Mesendoderm (in vitro differentiated cells): ENCODE data around the gene DNAJC25. TPM values are rescaled to one million over a fixed set of nuclear protein-coding genes. Genes with fewer than 3 reads are reported as not detected.

ENCODE experiments used
- DNase-seq: peaks from one replicate; pipeline ENCODE4 v3.0.0; 2013
- H2AK5ac ChIP-seq: 2 replicates; pipeline ENCODE4 v1.6.1; 2013; ENCODE audit warnings: low read length, inconsistent platforms
- H2BK120ac ChIP-seq: 2 replicates; pipeline ENCODE4 v1.6.1; 2013; ENCODE audit warnings: low read depth, mild to moderate bottlenecking, low read length, moderate library complexity, mixed read lengths
- H2BK15ac ChIP-seq: replicated peaks from 2 replicates; pipeline ENCODE4 v1.6.1; 2013; ENCODE audit warnings: low read depth, mild to moderate bottlenecking, moderate library complexity
- H2BK5ac ChIP-seq: 2 replicates; pipeline ENCODE4 v1.6.1; 2013; ENCODE audit warnings: low read length, inconsistent platforms
- H3K18ac ChIP-seq: 2 replicates; pipeline ENCODE4 v1.6.1; 2013; ENCODE audit warnings: mild to moderate bottlenecking, low read length, mixed read lengths
- H3K23ac ChIP-seq: one replicate; pipeline ENCODE4 v1.6.1; 2013; ENCODE audit warnings: low read length
- H3K27ac ChIP-seq: 2 replicates; pipeline ENCODE4 v1.5.1; 2013; ENCODE audit warnings: low read depth, mild to moderate bottlenecking, inconsistent platforms, low read length, moderate library complexity
- H3K27me3 ChIP-seq: 2 replicates; pipeline ENCODE4 v1.6.1; 2013; ENCODE audit warnings: low read length, control low read depth, mild to moderate bottlenecking, inconsistent platforms; ENCODE audit not compliant: insufficient read depth, poor library complexity
- H3K36me3 ChIP-seq: 2 replicates; pipeline ENCODE4 v1.6.1; 2013; ENCODE audit warnings: low read length, inconsistent platforms; ENCODE audit not compliant: control insufficient read depth, insufficient read depth
- H3K4ac ChIP-seq: one replicate; pipeline ENCODE4 v1.6.1; 2013; ENCODE audit warnings: low read depth, mild to moderate bottlenecking, low read length, moderate library complexity
- H3K4me1 ChIP-seq: 2 replicates; pipeline ENCODE4 v1.6.1; 2013; ENCODE audit warnings: low read depth, low read length, inconsistent platforms; ENCODE audit not compliant: control insufficient read depth
- H3K4me2 ChIP-seq: 2 replicates; pipeline ENCODE4 v1.6.1; 2013; ENCODE audit warnings: low read length
- H3K4me3 ChIP-seq: 2 replicates; pipeline ENCODE4 v1.5.1; 2013; ENCODE audit warnings: mild to moderate bottlenecking, low read length
- H3K56ac ChIP-seq: one replicate; pipeline ENCODE4 v1.6.1; 2013; ENCODE audit warnings: low read length
- H3K79me1 ChIP-seq: 2 replicates; pipeline ENCODE4 v1.6.1; 2013; ENCODE audit warnings: low read length, inconsistent platforms
- H3K79me2 ChIP-seq: 2 replicates; pipeline ENCODE4 v1.6.1; 2013; ENCODE audit warnings: mild to moderate bottlenecking, low read length; ENCODE audit not compliant: control insufficient read depth, insufficient read depth
- H3K9ac ChIP-seq: 2 replicates; pipeline ENCODE4 v1.6.1; 2013; ENCODE audit warnings: low read length, inconsistent platforms
- H4K5ac ChIP-seq: one replicate; pipeline ENCODE4 v1.6.1; 2013; ENCODE audit warnings: low read length
- H4K8ac ChIP-seq: one replicate; pipeline ENCODE4 v1.6.1; 2013; ENCODE audit warnings: low read depth, mild to moderate bottlenecking, control low read depth, low read length, moderate library complexity
- WGBS: extraction: QIAGEN DNeasy Blood & Tissue Kit; methylation state at CpG from one replicate; pipeline ENCODE4 v1.1.7; 2013; ENCODE audit warnings: low lambda C conversion rate, missing lambda C conversion rate; ENCODE audit not compliant: insufficient coverage; ENCODE audit errors: extremely low coverage; 5-methylcytosine and 5-hydroxymethylcytosine counted together
- polyA plus RNA-seq, 2 experiments: library from polyadenylated mRNA; stranded (reverse); fragments of 200-250 nt; gene quantifications; one replicate each; pipeline ENCODE4 v1.2.3, GENCODE V29; 2013

The DNAJC25 gene
- polyA plus RNA-seq (2013, experiment 1 of 2): 7.3 TPM
- polyA plus RNA-seq (2013, experiment 2 of 2): 7.8 TPM

- Histone ChIP-seq H2AK5ac (no peak within 1 kb of the TSS), H3K27me3 (no peaks in the 10 kb centered on the region), H2BK120ac (no peak within 1 kb of the TSS), H3K4ac (peak within 1 kb of the TSS; percentile 66), H3K36me3 (no peaks in the 10 kb centered on the region), H3K79me2 (peaks cover 41% of the 10 kb centered on the region), H4K8ac (peak within 1 kb of the TSS; percentile 82), H3K18ac (peak within 1 kb of the TSS; percentile 52), H3K56ac (peak within 1 kb of the TSS; percentile 91), H3K23ac (no peak within 1 kb of the TSS), H4K5ac (no peak within 1 kb of the TSS), H3K9ac (peak within 1 kb of the TSS; percentile 91), H3K27ac (no peak within 1 kb of the TSS), H3K4me1 (peaks cover 6% of the 10 kb centered on the region), H2BK5ac (no peak within 1 kb of the TSS), H2BK15ac (no peak within 1 kb of the TSS), H3K79me1 (peaks cover 9% of the 10 kb centered on the region), H3K4me3 (peak within 1 kb of the TSS; percentile 77), H3K4me2 (peak within 1 kb of the TSS; percentile 76)
- no CpG with 5 or more reads among the region's 79 CpGs for WGBS
- DNase-seq: peak; percentile 99
Measured at GRCh38 chr9:111631214-111631971, at the start of gene DNAJC25. DNAJC25 (plus strand) TSS chr9:111631334; CDS start chr9:111631408, 74 bp downstream.

- Histone ChIP-seq H3K27me3 (no peaks in the 10 kb centered on the region), H3K36me3 (peaks cover 12% of the 10 kb centered on the region)
Measured at GRCh38 chr9:111582888-111583287, 48.2 kb upstream of the DNAJC25 start.

GRCh38 chr9:111586378-111586777, 44.8 kb upstream of the DNAJC25 start:
- no peak overlapping the region for H3K23ac ChIP-seq
- no peaks in the 10 kb centered on the region for H3K27me3 ChIP-seq
- H4K8ac ChIP-seq: no peak overlapping the region
- no peak overlapping the region for H3K9ac ChIP-seq
- H3K4ac ChIP-seq: no peak overlapping the region
- WGBS: no CpG with 5 or more reads among the region's 5 CpGs
- no peak overlapping the region for H3K18ac ChIP-seq
- no peak for DNase-seq
- no peaks in the 10 kb centered on the region for H3K4me1 ChIP-seq
- H3K56ac ChIP-seq: no peak overlapping the region
- no peak overlapping the region for H4K5ac ChIP-seq
- no peak overlapping the region for H2BK15ac ChIP-seq
- no peak overlapping the region for H2AK5ac ChIP-seq
- H2BK5ac ChIP-seq: no peak overlapping the region
- no peaks in the 10 kb centered on the region for H3K79me1 ChIP-seq
- H2BK120ac ChIP-seq: no peak overlapping the region
- H3K27ac ChIP-seq: no peak overlapping the region
- peaks cover 8% of the 10 kb centered on the region for H3K36me3 ChIP-seq
- no peak overlapping the region for H3K4me3 ChIP-seq
- H3K79me2 ChIP-seq: no peaks in the 10 kb centered on the region
- H3K4me2 ChIP-seq: no peak overlapping the region

More at GRCh38 chr9:111582888-111583287, 48.2 kb upstream of the DNAJC25 start:
- Histone ChIP-seq H3K4me1 (no peaks in the 10 kb centered on the region), H3K79me1 (no peaks in the 10 kb centered on the region), H3K9ac (no peak overlapping the region), H3K4me2 (no peak overlapping the region), H2AK5ac (no peak overlapping the region), H3K79me2 (no peaks in the 10 kb centered on the region), H4K5ac (no peak overlapping the region), H3K18ac (no peak overlapping the region), H2BK120ac (no peak overlapping the region), H4K8ac (no peak overlapping the region), H3K4me3 (no peak overlapping the region), H3K4ac (no peak overlapping the region), H2BK15ac (no peak overlapping the region), H3K27ac (no peak overlapping the region), H2BK5ac (no peak overlapping the region), H3K23ac (no peak overlapping the region), H3K56ac (no peak overlapping the region)
- no peak for DNase-seq
- WGBS: no CpG with 5 or more reads among the region's 3 CpGs

- Histone ChIP-seq H3K79me1 (no peaks in the 10 kb centered on the region), H3K18ac (no peak overlapping the region), H2BK120ac (no peak overlapping the region), H3K4ac (no peak overlapping the region), H4K8ac (no peak overlapping the region), H3K27me3 (no peaks in the 10 kb centered on the region), H3K4me3 (no peak overlapping the region), H2BK15ac (no peak overlapping the region), H3K79me2 (no peaks in the 10 kb centered on the region), H3K4me2 (no peak overlapping the region), H2AK5ac (no peak overlapping the region), H3K36me3 (peaks cover 2% of the 10 kb centered on the region), H2BK5ac (no peak overlapping the region), H3K56ac (no peak overlapping the region), H3K4me1 (no peaks in the 10 kb centered on the region), H3K9ac (no peak overlapping the region), H4K5ac (no peak overlapping the region), H3K23ac (no peak overlapping the region), H3K27ac (no peak overlapping the region)
- DNase-seq: no peak
- no CpG with 5 or more reads among the region's 5 CpGs for WGBS
Measured at GRCh38 chr9:111588846-111589245, 42.3 kb upstream of the DNAJC25 start.

- peak; percentile 89 for DNase-seq
- H3K4me2 ChIP-seq: peak overlapping the region; percentile 28
- H3K36me3 ChIP-seq: peaks cover 2% of the 10 kb centered on the region
- no peaks in the 10 kb centered on the region for H3K79me2 ChIP-seq
- no CpG with 5 or more reads among the region's 41 CpGs for WGBS
- no peaks in the 10 kb centered on the region for H3K4me1 ChIP-seq
- peak overlapping the region; percentile 51 for H3K9ac ChIP-seq
- no peak overlapping the region for H3K23ac ChIP-seq
- H3K27ac ChIP-seq: no peak overlapping the region
- peak overlapping the region; percentile 77 for H3K56ac ChIP-seq
- no peak overlapping the region for H2AK5ac ChIP-seq
- H4K8ac ChIP-seq: no peak overlapping the region
- no peak overlapping the region for H2BK15ac ChIP-seq
- H2BK5ac ChIP-seq: no peak overlapping the region
- no peak overlapping the region for H2BK120ac ChIP-seq
- H3K27me3 ChIP-seq: no peaks in the 10 kb centered on the region
- H3K4ac ChIP-seq: no peak overlapping the region
- no peak overlapping the region for H3K18ac ChIP-seq
- no peak overlapping the region for H4K5ac ChIP-seq
- peak overlapping the region; percentile 81 for H3K4me3 ChIP-seq
- H3K79me1 ChIP-seq: no peaks in the 10 kb centered on the region
Measured at GRCh38 chr9:111597852-111598732, 33.0 kb upstream of the DNAJC25 start.
